ENCODE data around the gene FCRL4. TPM values are rescaled to one million over a fixed set of nuclear protein-coding genes. Genes with fewer than 3 reads are reported as not detected.

Gene FCRL4
- total RNA-seq, 1 experiment from 2014 or later = not detected

- H3K36me3 ChIP-seq (ENCODE audit: control insufficient read depth in 1 of 2, insufficient read depth in 2 of 2, low read length in 2 of 2) = no peaks in the 10 kb centered on the region
Observed at GRCh38 chr1:157624471-157624870, 26.6 kb upstream of the FCRL4 start.

GRCh38 chr1:157622471-157622870, 24.6 kb upstream of the FCRL4 start:
- Histone ChIP-seq H3K79me2 (ENCODE audit: insufficient read depth, low read length) (no peaks in the 10 kb centered on the region), H3K4me1 (ENCODE audit: control insufficient read depth in 1 of 2, insufficient read depth in 2 of 2, low read length in 2 of 2) (no peaks in the 10 kb centered on the region), H3K9me3 (ENCODE audit: control insufficient read depth in 1 of 2, insufficient read depth in 1 of 2, low read depth in 1 of 2, low read length in 2 of 2) (no peaks in the 10 kb centered on the region), H3K36me3 (ENCODE audit: control insufficient read depth in 1 of 2, insufficient read depth in 2 of 2, low read length in 2 of 2) (no peaks in the 10 kb centered on the region), H4K20me1 (ENCODE audit: insufficient read depth) (no peaks in the 10 kb centered on the region), H2AFZ (ENCODE audit: low read depth, low read length, poor library complexity, severe bottlenecking) (no peak overlapping the region), H3K4me3 (replicated peaks in 1 of 2; ENCODE audit: low read depth in 1 of 2, low read length in 2 of 2) (no peak overlapping the region), H3K9me2 (ENCODE audit: insufficient read depth) (no peaks in the 10 kb centered on the region), H3K9ac (ENCODE audit: low read length) (no peak overlapping the region), H3K27me3 (ENCODE audit: insufficient read depth, low read length) (peaks cover 40% of the 10 kb centered on the region), H3K4me2 (ENCODE audit: low read length) (no peak overlapping the region), H3K27ac (ENCODE audit: low read depth, low read length) (no peak overlapping the region)
- ATAC-seq (no peak), DNase-seq (ENCODE audit: low read depth, low spot score) (no peak)
- ChIA-PET POLR2A (no interaction called here), CTCF (no interaction called here), RAD21 (ENCODE audit: low non-redundant PET in 1 of 2, low total read pairs in 2 of 2, uncharacterized antibody in 2 of 2, unreplicated experiment in 2 of 2) (no interaction called here)
- intact Hi-C loops (cut with micrococcal nuclease) = no loop called here
- BruUV-seq (replicated peaks) = no TSS peak
- TF ChIP-seq SIN3A (IDR thresholded peaks at IDR 0.05; ENCODE audit: low read depth) (no peak), TCF7L2 (IDR thresholded peaks at IDR 0.05; ENCODE audit: borderline replicate concordance, extremely low read depth, insufficient read depth, insufficient read length) (no peak), ZFX (IDR thresholded peaks at IDR 0.05) (no peak), CBX3 (IDR thresholded peaks at IDR 0.05; ENCODE audit: low read depth) (no peak), EZH2 (IDR thresholded peaks at IDR 0.05) (no peak), POLR2AphosphoS5 (IDR thresholded peaks at IDR 0.05; ENCODE audit: low read depth, low read length) (no peak), EZH2phosphoT487 (IDR thresholded peaks at IDR 0.05; ENCODE audit: borderline replicate concordance) (no peak), YY1 (IDR thresholded peaks at IDR 0.05; ENCODE audit: extremely low read depth, insufficient replicate concordance, low read depth, low read length) (no peak), ELF1 (IDR thresholded peaks at IDR 0.05; ENCODE audit: borderline replicate concordance, low read depth) (no peak), EGR1 (IDR thresholded peaks at IDR 0.05; ENCODE audit: low read depth) (no peak), ZBTB33 (IDR thresholded peaks at IDR 0.05; ENCODE audit: extremely low read depth, insufficient replicate concordance, low read length) (no peak), FOSL1 (IDR thresholded peaks at IDR 0.05; ENCODE audit: low read depth) (no peak), REST (IDR thresholded peaks at IDR 0.05; ENCODE audit: low read depth) (no peak), POLR2A (IDR thresholded peaks at IDR 0.05; ENCODE audit: borderline replicate concordance, extremely low read depth, insufficient read depth, insufficient read length) (no peak), SRF (IDR thresholded peaks at IDR 0.05; ENCODE audit: low read depth) (no peak), CEBPB (IDR thresholded peaks at IDR 0.05; ENCODE audit: low read depth) (no peak)
- TF ChIP-seq, protein P1, sequence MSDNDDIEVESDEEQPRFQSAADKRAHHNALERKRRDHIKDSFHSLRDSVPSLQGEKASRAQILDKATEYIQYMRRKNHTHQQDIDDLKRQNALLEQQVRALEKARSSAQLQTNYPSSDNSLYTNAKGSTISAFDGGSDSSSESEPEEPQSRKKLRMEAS (IDR thresholded peaks at IDR 0.05) = no peak

More at GRCh38 chr1:157624471-157624870, 26.6 kb upstream of the FCRL4 start:
- DNase-seq (ENCODE audit: low read depth, low spot score) (no peak), ATAC-seq (no peak)
- H3K27me3 ChIP-seq (ENCODE audit: insufficient read depth, low read length) = peaks cover 36% of the 10 kb centered on the region
- H3K4me3 ChIP-seq (replicated peaks in 1 of 2; ENCODE audit: low read depth in 1 of 2, low read length in 2 of 2) = no peak overlapping the region
- H3K9ac ChIP-seq (ENCODE audit: low read length) = no peak overlapping the region
- H2AFZ ChIP-seq (ENCODE audit: low read depth, low read length, poor library complexity, severe bottlenecking) = no peak overlapping the region
- no peaks in the 10 kb centered on the region for H3K4me1 ChIP-seq (ENCODE audit: control insufficient read depth in 1 of 2, insufficient read depth in 2 of 2, low read length in 2 of 2)
- CTCF ChIA-PET = no interaction called here
- no peak overlapping the region for H3K4me2 ChIP-seq (ENCODE audit: low read length)
- H3K27ac ChIP-seq (ENCODE audit: low read depth, low read length) = no peak overlapping the region
- H4K20me1 ChIP-seq (ENCODE audit: insufficient read depth) = no peaks in the 10 kb centered on the region
- H3K9me3 ChIP-seq (ENCODE audit: control insufficient read depth in 1 of 2, insufficient read depth in 1 of 2, low read depth in 1 of 2, low read length in 2 of 2) = no peaks in the 10 kb centered on the region
- no peaks in the 10 kb centered on the region for H3K79me2 ChIP-seq (ENCODE audit: insufficient read depth, low read length)
- intact Hi-C loops (cut with micrococcal nuclease) = no loop called here
- POLR2A ChIA-PET = no interaction called here
- TF ChIP-seq FOSL1 (IDR thresholded peaks at IDR 0.05; ENCODE audit: low read depth) (0 out of 2 replicates have a peak, but pooled peaks have one; percentile 19), YY1 (IDR thresholded peaks at IDR 0.05; ENCODE audit: extremely low read depth, insufficient replicate concordance, low read depth, low read length) (no peak)
- no TSS peak for BruUV-seq (replicated peaks)
- RAD21 ChIA-PET (ENCODE audit: low non-redundant PET in 1 of 2, low total read pairs in 2 of 2, uncharacterized antibody in 2 of 2, unreplicated experiment in 2 of 2) = no interaction called here
- H3K9me2 ChIP-seq (ENCODE audit: insufficient read depth) = no peaks in the 10 kb centered on the region
